Kidney (tissue), 14 donors: Measurements from ENCODE around the gene GNL2. TPM values are rescaled to one million over a fixed set of nuclear protein-coding genes. Genes with fewer than 3 reads are reported as not detected.

Experiments
- DNase-seq, 5 donors: peaks; one replicate each; pipeline ENCODE4 v3.0.0-alpha.2; 2013 to 2020
- FAIRE-seq: peaks from 2 replicates; lab custom pipeline; 2012; peaks lifted over from hg19 to GRCh38; lab: Jason Lieb, UNC
- H3K27ac ChIP-seq, 2 donors: one replicate each; pipeline ENCODE4 v1.7.0; 2013; ENCODE audit warnings: low read depth in 2 of 2, low read length in 2 of 2, inconsistent platforms in 1 of 2
- H3K27me3 ChIP-seq: one replicate; pipeline ENCODE4 v1.7.1; 2013; ENCODE audit warnings: low read length, inconsistent platforms; ENCODE audit not compliant: control insufficient read depth, insufficient read depth
- H3K36me3 ChIP-seq, 3 donors: one replicate each; pipeline versions ENCODE4 v1.7.0 to v1.7.1; 2013; ENCODE audit warnings: low read length in 3 of 3, control low read depth in 1 of 3, inconsistent platforms in 1 of 3; ENCODE audit not compliant: insufficient read depth in 3 of 3, control insufficient read depth in 2 of 3
- H3K4me1 ChIP-seq, 3 donors: one replicate each; pipeline versions ENCODE4 v1.7.0 to v1.7.1; 2013; ENCODE audit warnings: low read length in 3 of 3, inconsistent platforms in 1 of 3, low read depth in 1 of 3; ENCODE audit not compliant: control insufficient read depth in 2 of 3, insufficient read depth in 2 of 3
- H3K4me3 ChIP-seq, 3 donors: one replicate each; pipeline versions ENCODE4 v1.7.0 to v1.8.1; 2013; ENCODE audit warnings: low read length in 3 of 3, control low read depth in 1 of 3, inconsistent platforms in 1 of 3
- H3K9ac ChIP-seq, 3 donors: one replicate each; pipeline versions ENCODE4 v1.7.0 to v1.7.1; 2013; ENCODE audit warnings: low read length in 3 of 3, control low read depth in 1 of 3, inconsistent platforms in 1 of 3
- H3K9me3 ChIP-seq, 3 donors: one replicate each; pipeline versions ENCODE4 v1.7.0 to v1.7.1; 2013; ENCODE audit warnings: low read length in 3 of 3, control low read depth in 1 of 3, inconsistent platforms in 1 of 3; ENCODE audit not compliant: control insufficient read depth in 2 of 3, insufficient read depth in 1 of 3
- CTCF ChIP-seq: IDR thresholded peaks from 3 replicates; pipeline ENCODE4 v1.5.1; 2012; ENCODE audit warnings: mild to moderate bottlenecking, moderate library complexity, borderline replicate concordance; ENCODE audit not compliant: insufficient read depth; ENCODE audit errors: extremely low read depth
- intact Hi-C: fragments of 100-400 bp; cut with DNase I; formaldehyde crosslinking; loops from one replicate; pipeline ENCODE4 v1.11.1; 2022
- polyA plus RNA-seq: library from polyadenylated mRNA; stranded (reverse); fragments of 350-450 nt; fragmentation: Illumina TruSeq; extraction: RNeasy Lipid Tissue Mini Kit (QIAGEN cat#74804); gene quantifications from one replicate; pipeline ENCODE4 v1.2.3, GENCODE V29; 2014; ENCODE audit warnings: low read depth, low replicate concordance; ENCODE audit not compliant: insufficient read depth
- total RNA-seq: library from RNA; stranded (reverse); fragmentation: NEBNext Ultra II Directional; extraction: Animal tissue kit (Norgen Biotek cat#: 25700); gene quantifications from one replicate; pipeline ENCODE4 v1.2.1, GENCODE V29; 2021
- donor health status: control.
- donor health status: control.
- donor health status: control.
- donor health status: control.
- donor health status: control.
- donor health status: DM: yes; HTN: yes; CAD: no.
- donor health status: Normal renal cell carcinoma (clear cell type).

The GNL2 gene
- total and polyA plus RNA-seq, 2 donors from 2014 or later = 35.9 to 36.7 TPM

- H3K27ac ChIP-seq = no peak overlapping the region
- no peak for DNase-seq
These were observed 28.7 kb downstream of the GNL2 start for GRCh38 chr1:37567023-37567422.

GRCh38 chr1:37564892-37565291 is 30.8 kb downstream of the GNL2 start:
- H3K9me3 ChIP-seq = no peaks in the 10 kb centered on the region
- no peak overlapping the region for H3K4me3 ChIP-seq
- H3K27ac ChIP-seq = no peak overlapping the region
- no peaks in the 10 kb centered on the region for H3K4me1 ChIP-seq
- TF ChIP-seq CTCF = no peak
- H3K9ac ChIP-seq = no peak overlapping the region
- peaks cover 2 to 40% (median 37%) of the 10 kb centered on the region in 3 donors for H3K36me3 ChIP-seq
- H3K27me3 ChIP-seq = no peaks in the 10 kb centered on the region
- DNase-seq = no peak
- intact Hi-C loops = no loop called here
- FAIRE-seq = no peak

More at GRCh38 chr1:37567023-37567422, 28.7 kb downstream of the GNL2 start:
- no peaks in the 10 kb centered on the region for H3K4me1 ChIP-seq
- no peak overlapping the region for H3K4me3 ChIP-seq
- intact Hi-C loops = no loop called here
- no peak overlapping the region for H3K9ac ChIP-seq
- no peak for TF ChIP-seq CTCF
- no peak for FAIRE-seq
- no peaks in the 10 kb centered on the region for H3K9me3 ChIP-seq
- no peaks in the 10 kb centered on the region for H3K27me3 ChIP-seq
- H3K36me3 ChIP-seq = peaks cover 4 to 48% (median 46%) of the 10 kb centered on the region in 3 donors

GRCh38 chr1:37562984-37563383 is 32.8 kb downstream of the GNL2 start:
- peaks cover 0 to 26% (median 24%) of the 10 kb centered on the region in 3 donors for H3K36me3 ChIP-seq
- H3K9ac ChIP-seq = no peak overlapping the region
- no peak for FAIRE-seq

More at GRCh38 chr1:37562984-37563383, 32.8 kb downstream of the GNL2 start:
- Histone ChIP-seq H3K27ac (no peak overlapping the region), H3K27me3 (no peaks in the 10 kb centered on the region), H3K4me1 (no peaks in the 10 kb centered on the region), H3K9me3 (no peaks in the 10 kb centered on the region), H3K4me3 (no peak overlapping the region)
- no peak for DNase-seq
- TF ChIP-seq CTCF = no peak
- intact Hi-C loops = no loop called here
